Stimulated activated effector memory CD8-positive, alpha-beta T cell treated with anti-CD3 and anti-CD28 coated beads, Interleukin-12 subunit alpha, Interleukin-12 subunit beta, amount 100 ng/mL, for 72 hours (primary cell): ENCODE results near the gene LUZP2.
A peak's percentile ranks its signal among the peaks of the same experiment; 100 is the strongest.

Source experiments
- ATAC-seq: fragments of 150-1000 bp; cut with Tn5 transposase; 2 replicates; pipeline ENCODE4 v1.10.0; 2021
- DNase-seq, 2 donors: peaks; one replicate each; pipeline ENCODE4 v3.0.0; 2021 to 2022; ENCODE audit warnings: low spot score in 2 of 2
- H3K27ac Mint-ChIP-seq: one replicate; pipeline ENCODE4 v1.8.0; 2022; ENCODE audit warnings: mild to moderate bottlenecking, mixed read lengths
- H3K36me3 Mint-ChIP-seq: one replicate; pipeline ENCODE4 v1.8.0; 2022; ENCODE audit warnings: mild to moderate bottlenecking, mixed read lengths
- H3K4me1 Mint-ChIP-seq: one replicate; pipeline ENCODE4 v1.8.0; 2022; ENCODE audit warnings: mixed read lengths
- H3K4me3 Mint-ChIP-seq: one replicate; pipeline ENCODE4 v1.8.0; 2022; ENCODE audit warnings: mild to moderate bottlenecking, mixed read lengths
- H3K9me3 Mint-ChIP-seq: one replicate; pipeline ENCODE4 v1.8.0; 2022; ENCODE audit warnings: mixed read lengths

LUZP2 gene

DNA sequence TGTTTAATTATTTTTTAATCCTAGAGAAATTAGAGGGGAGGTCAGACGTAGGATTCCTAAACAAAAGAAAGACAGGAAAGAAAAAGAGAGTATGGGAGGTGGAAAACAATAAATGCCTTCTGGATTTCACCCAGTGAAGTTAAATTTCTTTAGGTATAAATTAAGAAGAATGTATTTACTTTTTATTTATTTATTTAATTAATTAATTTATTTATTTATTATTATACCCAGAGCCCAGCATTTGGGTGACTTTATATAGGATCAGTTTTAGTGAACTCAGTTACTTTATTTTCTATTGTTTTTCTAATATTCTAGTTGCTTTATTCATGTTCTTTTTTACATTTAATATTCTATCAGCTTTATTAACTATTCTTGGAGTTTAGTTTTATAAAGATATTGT lies 551.8 kb downstream of the LUZP2 start:
- no peaks in the 10 kb centered on the region for H3K36me3 Mint-ChIP-seq
- no peak overlapping the region for H3K4me3 Mint-ChIP-seq
- H3K4me1 Mint-ChIP-seq = no peaks in the 10 kb centered on the region
- peaks cover 10% of the 10 kb centered on the region for H3K9me3 Mint-ChIP-seq
- DNase-seq = no peak
- ATAC-seq = no peak
- H3K27ac Mint-ChIP-seq = no peak overlapping the region

GRCh38 chr11:25052844-25053243 lies 556.0 kb downstream of the LUZP2 start:
- H3K27ac Mint-ChIP-seq = no peak overlapping the region
- no peak for DNase-seq
- H3K9me3 Mint-ChIP-seq = peaks cover 12% of the 10 kb centered on the region
- no peaks in the 10 kb centered on the region for H3K4me1 Mint-ChIP-seq
- no peaks in the 10 kb centered on the region for H3K36me3 Mint-ChIP-seq
- no peak for ATAC-seq
- H3K4me3 Mint-ChIP-seq = no peak overlapping the region

- no peaks in the 10 kb centered on the region for H3K4me1 Mint-ChIP-seq
Observed at GRCh38 chr11:25057861-25058260, 561.0 kb downstream of the LUZP2 start.

GRCh38 chr11:25065746-25066145 lies 568.9 kb downstream of the LUZP2 start:
- H3K27ac Mint-ChIP-seq = no peak overlapping the region
- ATAC-seq (peak; percentile 64), DNase-seq (no peak)
- H3K4me3 Mint-ChIP-seq = no peak overlapping the region
- peaks cover 15% of the 10 kb centered on the region for H3K9me3 Mint-ChIP-seq
- H3K36me3 Mint-ChIP-seq = no peaks in the 10 kb centered on the region
- H3K4me1 Mint-ChIP-seq = no peaks in the 10 kb centered on the region

More at GRCh38 chr11:25057861-25058260, 561.0 kb downstream of the LUZP2 start:
- no peak for ATAC-seq
- Mint-ChIP-seq H3K27ac (no peak overlapping the region), H3K9me3 (peaks cover 9% of the 10 kb centered on the region), H3K36me3 (no peaks in the 10 kb centered on the region), H3K4me3 (no peak overlapping the region)
- DNase-seq = no peak

DNA sequence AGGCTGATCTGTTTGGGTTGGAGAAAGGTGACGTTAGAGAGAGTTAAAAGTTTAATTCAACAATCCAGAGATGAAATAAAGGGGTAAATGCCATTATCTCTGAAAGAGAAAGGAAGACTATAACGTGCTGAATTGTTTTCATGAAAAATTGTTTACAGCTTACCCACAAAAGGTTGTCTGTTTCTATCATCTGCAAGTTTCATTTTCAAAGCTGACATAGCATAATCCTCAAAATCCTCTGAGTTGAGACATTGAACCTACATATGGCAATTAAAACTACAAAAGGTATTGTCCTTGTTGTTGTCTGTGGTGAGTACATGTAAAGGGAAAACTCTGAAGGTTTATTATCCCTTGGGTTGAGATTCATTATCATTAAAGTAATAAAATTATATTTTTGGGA lies 569.9 kb downstream of the LUZP2 start:
- peaks cover 14% of the 10 kb centered on the region for H3K9me3 Mint-ChIP-seq
- no peak overlapping the region for H3K4me3 Mint-ChIP-seq
- no peak overlapping the region for H3K27ac Mint-ChIP-seq
- no peaks in the 10 kb centered on the region for H3K4me1 Mint-ChIP-seq
- ATAC-seq (no peak), DNase-seq (no peak)
- no peaks in the 10 kb centered on the region for H3K36me3 Mint-ChIP-seq

GRCh38 chr11:25068451-25068850 lies 571.6 kb downstream of the LUZP2 start:
- Mint-ChIP-seq H3K9me3 (peaks cover 10% of the 10 kb centered on the region), H3K27ac (no peak overlapping the region), H3K36me3 (no peaks in the 10 kb centered on the region), H3K4me1 (no peaks in the 10 kb centered on the region), H3K4me3 (no peak overlapping the region)
- DNase-seq (no peak), ATAC-seq (no peak)

- Mint-ChIP-seq H3K9me3 (peaks cover 8% of the 10 kb centered on the region), H3K27ac (no peak overlapping the region), H3K36me3 (no peaks in the 10 kb centered on the region), H3K4me1 (no peaks in the 10 kb centered on the region), H3K4me3 (no peak overlapping the region)
- DNase-seq (no peak), ATAC-seq (peak; percentile 28)
Observed at GRCh38 chr11:25094085-25094802, 597.4 kb downstream of the LUZP2 start.

GRCh38 chr11:25119416-25119815 lies 622.6 kb downstream of the LUZP2 start:
- Mint-ChIP-seq H3K36me3 (no peaks in the 10 kb centered on the region), H3K9me3 (peaks cover 9% of the 10 kb centered on the region), H3K4me3 (no peak overlapping the region), H3K27ac (no peak overlapping the region), H3K4me1 (no peaks in the 10 kb centered on the region)
- ATAC-seq (no peak), DNase-seq (no peak)
